Hematopoietic multipotent progenitor cell treated with erythropoietin and hydrocortisone succinate and interleukin-3 and kit ligand, for 8 days (in vitro differentiated cells): ENCODE data around the gene PPP4R3C.
"Not testable (repeated sequence)": the region's sequence is repeated elsewhere in the genome, so short reads cannot be mapped to it uniquely, and the experiment has no call there.

Source experiments
- DNase-seq: peaks from one replicate; pipeline ENCODE4 v3.0.0-alpha.2; 2015

PPP4R3C gene

GRCh38 chrX:27463187-27463586 lies at the start of gene PPP4R3C:
PPP4R3C (minus strand) TSS chrX:27463341; CDS start chrX:27463296, 45 bp downstream.
- no peak for DNase-seq

GRCh38 chrX:27491397-27491796 lies 28.3 kb upstream of the PPP4R3C start:
- no peak for DNase-seq

GRCh38 chrX:27466051-27466450 lies 2.9 kb upstream of the PPP4R3C start:
- no peak for DNase-seq

GRCh38 chrX:27465036-27465435 lies 1.9 kb upstream of the PPP4R3C start:
- DNase-seq = no peak

GRCh38 chrX:27459129-27459528 lies 4.0 kb downstream of the PPP4R3C start:
- DNase-seq = not testable (repeated sequence)

- DNase-seq = not testable (repeated sequence)
Observed at GRCh38 chrX:27458544-27458943, 4.6 kb downstream of the PPP4R3C start.

GRCh38 chrX:27451324-27451723 lies 11.8 kb downstream of the PPP4R3C start:
- no peak for DNase-seq

DNA sequence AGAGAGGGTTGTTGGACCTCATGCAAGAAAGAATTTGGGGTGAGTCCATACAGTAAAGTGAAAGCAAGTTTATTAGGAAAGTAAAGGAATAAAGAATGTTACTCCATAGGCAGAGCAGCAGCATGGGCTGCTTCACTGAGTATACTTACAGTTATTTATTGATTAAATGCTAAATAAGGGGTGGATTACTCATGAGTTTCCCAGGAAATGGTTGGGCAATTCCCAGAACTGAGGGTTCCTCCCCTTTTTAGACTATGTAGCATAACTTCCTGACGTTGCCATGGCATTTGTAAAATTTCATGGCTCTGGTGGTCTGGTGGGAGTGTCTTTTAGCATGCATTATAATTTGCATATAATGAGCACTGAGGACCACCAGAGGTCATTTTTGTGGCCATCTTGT lies 16.7 kb downstream of the PPP4R3C start:
- no peak for DNase-seq

DNA sequence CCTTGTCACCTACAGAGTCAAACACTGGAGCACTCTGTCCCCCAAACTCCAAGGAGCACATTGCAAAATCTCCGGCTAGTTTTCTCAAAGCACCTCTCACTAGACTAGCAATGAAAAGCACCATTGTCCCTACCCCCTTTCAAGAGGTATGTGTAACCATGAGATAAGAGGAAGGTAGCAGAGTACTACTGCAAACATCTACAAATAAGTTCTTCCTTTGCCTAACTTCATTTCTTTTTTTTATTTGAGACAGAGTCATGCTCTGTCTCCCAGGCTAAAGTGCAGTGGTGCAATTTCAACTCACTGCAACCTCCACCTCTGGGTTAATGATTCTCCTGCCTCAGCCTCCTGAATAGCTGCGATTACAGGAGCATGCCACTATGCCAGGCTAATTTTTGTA lies 17.7 kb downstream of the PPP4R3C start:
- no peak for DNase-seq

- DNase-seq = no peak
Observed at GRCh38 chrX:27444093-27444908, 18.8 kb downstream of the PPP4R3C start.

DNA sequence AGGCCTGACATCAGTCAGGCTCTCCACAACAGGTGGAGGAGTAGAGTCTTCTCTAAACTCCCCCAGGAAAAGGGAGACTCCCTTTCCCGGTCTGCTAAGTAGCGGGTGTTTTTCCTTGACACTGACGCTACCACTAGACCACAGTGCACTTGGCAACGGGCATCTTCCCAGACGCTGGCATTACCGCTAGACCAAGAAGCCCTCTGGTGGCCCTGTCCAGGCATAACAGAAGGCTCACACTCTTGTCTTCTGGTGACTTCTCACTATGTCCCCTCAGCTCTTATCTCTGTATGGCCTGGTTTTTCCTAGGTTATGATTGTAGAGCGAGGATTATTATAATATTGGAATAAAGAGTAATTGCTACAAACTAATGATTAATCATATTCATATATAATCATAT lies 20.7 kb downstream of the PPP4R3C start:
- DNase-seq = not testable (repeated sequence)

- DNase-seq = no peak
Observed at GRCh38 chrX:27439771-27440170, 23.4 kb downstream of the PPP4R3C start.

GRCh38 chrX:27438937-27439336 lies 24.2 kb downstream of the PPP4R3C start:
- DNase-seq = no peak

DNA sequence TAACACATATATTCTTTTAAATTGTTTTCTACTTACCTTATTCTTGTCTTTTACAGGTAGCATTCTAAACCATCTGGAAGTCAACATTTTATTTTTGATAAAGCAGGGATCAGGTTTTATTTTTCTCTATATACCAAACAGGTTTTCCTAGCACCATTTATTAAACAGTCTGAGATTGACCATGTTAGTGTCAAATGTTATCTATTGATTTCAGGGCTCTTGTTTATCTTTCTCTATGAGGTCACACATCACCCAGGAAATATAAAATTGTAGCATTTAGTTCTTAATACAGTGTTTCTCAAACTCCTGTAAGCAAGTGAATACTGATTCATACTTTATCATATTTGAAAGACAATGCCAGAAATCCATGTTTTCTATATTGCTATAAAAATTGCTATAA lies 28.1 kb downstream of the PPP4R3C start:
- DNase-seq = no peak
